K562 (cell line): ENCODE measurements around the gene PTPRR. TPM values are rescaled to one million over a fixed set of nuclear protein-coding genes. Genes with fewer than 3 reads are reported as not detected.

Experiments
- ATAC-seq: fragments of 200-7000 bp; cut with Tn5 transposase; 3 replicates; pipeline ENCODE4 v1.9.1; 2020; ENCODE audit warnings: moderate library complexity
- BruUV-seq: library from RNA; stranded (reverse); fragments of 400-500 nt; replicated peaks from 2 replicates; lab custom pipeline; 2021; lab: Mats Ljungman, UMichigan
- CTCF ChIA-PET: fragments of 300-600 bp; formaldehyde crosslinking; extraction: SDS; loops from one replicate; lab custom pipeline; 2021; ENCODE audit warnings: low intra/inter-chr PET ratio; lab: Yijun Ruan, JAX
- POLR2A ChIA-PET: fragments of 300-600, 350-650 bp; sonication (Branson Sonifier 250); formaldehyde crosslinking; extraction: SDS; loops from one replicate; lab custom pipeline; 2021; ENCODE audit warnings: antibody characterized with exemption, inconsistent platforms; lab: Yijun Ruan, JAX
- DNase-seq, 4 experiments: peaks; one replicate each; pipeline versions ENCODE4 v3.0.0 to v3.0.0-alpha.2; 2011 to 2018; ENCODE audit warnings: low spot score in 3 of 4, mixed read lengths in 3 of 4; ENCODE audit errors: extremely low read depth in 1 of 4
- FAIRE-seq: peaks from 2 replicates; lab custom pipeline; 2011; peaks lifted over from hg19 to GRCh38; lab: Jason Lieb, UNC
- H2AFZ ChIP-seq: 2 replicates; pipeline ENCODE4 v1.6.0; 2011; ENCODE audit warnings: low read depth, low read length, control low read depth, inconsistent platforms
- H3K27ac ChIP-seq: fragments of 200-600 bp; 3 replicates; pipeline ENCODE4 v1.8.0; 2011; ENCODE audit warnings: low read depth, mild to moderate bottlenecking, control low read depth, inconsistent platforms, low read length, moderate library complexity, mixed read lengths; ENCODE audit errors: extremely low read depth
- H3K27me3 ChIP-seq, 2 experiments: fragments of 300-600 bp in 1 of 2; 2 replicates in 1 of 2; 3 replicates in 1 of 2; pipeline versions ENCODE4 v1.6.0 to v1.8.0; 2011; ENCODE audit warnings: inconsistent platforms in 2 of 2, low read length in 2 of 2, mild to moderate bottlenecking in 1 of 2, mixed read lengths in 1 of 2, moderate library complexity in 1 of 2; ENCODE audit not compliant: control insufficient read depth in 2 of 2, insufficient read depth in 2 of 2
- H3K36me3 ChIP-seq: fragments of 300-600 bp; 3 replicates; pipeline ENCODE4 v1.8.0; 2011; ENCODE audit warnings: mild to moderate bottlenecking, low read length, inconsistent platforms; ENCODE audit not compliant: control insufficient read depth, insufficient read depth
- H3K4me1 ChIP-seq, 2 experiments: fragments of 200-600 bp in 1 of 2; replicated peaks in 1 of 2; 2 replicates in 1 of 2; 3 replicates in 1 of 2; pipeline versions ENCODE4 v1.5.1 to v1.8.0; 2011; ENCODE audit warnings: inconsistent platforms in 2 of 2, low read length in 2 of 2, mild to moderate bottlenecking in 1 of 2, mixed read lengths in 1 of 2, moderate library complexity in 1 of 2; ENCODE audit not compliant: control insufficient read depth in 2 of 2, insufficient read depth in 2 of 2
- H3K4me2 ChIP-seq: 2 replicates; pipeline ENCODE4 v1.6.1; 2011; ENCODE audit warnings: low read length, control low read depth, inconsistent platforms, mixed read lengths; ENCODE audit not compliant: insufficient read depth
- H3K4me3 ChIP-seq: fragments of 200-600 bp; sonication (generic), shearing (Covaris generic); 2 replicates; pipeline ENCODE4 v1.5.1; 2016; ENCODE audit warnings: control low read depth, inconsistent platforms
- H3K79me2 ChIP-seq: fragments of 200-600 bp; 3 replicates; pipeline ENCODE4 v1.8.0; 2011; ENCODE audit warnings: low read length, inconsistent platforms; ENCODE audit not compliant: control insufficient read depth, insufficient read depth
- H3K9ac ChIP-seq, 2 experiments: 2 replicates each; pipeline versions ENCODE4 v1.6.0 to v1.6.1; 2011; ENCODE audit warnings: low read depth in 2 of 2, low read length in 2 of 2, control low read depth in 1 of 2, inconsistent platforms in 1 of 2, mild to moderate bottlenecking in 1 of 2, mixed read lengths in 1 of 2; ENCODE audit not compliant: insufficient read depth in 1 of 2
- H3K9me1 ChIP-seq: one replicate; pipeline ENCODE4 v1.6.0; 2011; ENCODE audit warnings: inconsistent platforms, mild to moderate bottlenecking, low read length, moderate library complexity; ENCODE audit not compliant: control insufficient read depth, insufficient read depth
- H3K9me3 ChIP-seq: replicated peaks from 2 replicates; pipeline ENCODE4 v1.5.1; 2011; ENCODE audit warnings: low read depth, low read length, inconsistent platforms; ENCODE audit not compliant: control insufficient read depth, insufficient read depth
- H4K20me1 ChIP-seq: replicated peaks from 2 replicates; pipeline ENCODE4 v1.6.1; 2011; ENCODE audit warnings: low read length, inconsistent platforms, mixed read lengths; ENCODE audit not compliant: control insufficient read depth, insufficient read depth
- ATF3 ChIP-seq, 2 experiments: fragments of 450-650 bp in 1 of 2; sonication (generic) in 1 of 2; formaldehyde crosslinking in 1 of 2; IDR thresholded peaks in 1 of 2; conservative IDR thresholded peaks in 1 of 2; 2 replicates each; pipeline versions ENCODE4 v1.6.1 to v1.8.1; 2016 to 2023; ENCODE audit warnings: mild to moderate bottlenecking in 2 of 2, moderate library complexity in 2 of 2, inconsistent platforms in 1 of 2, missing genetic modification reagents in 1 of 2
- KDM2B ChIP-seq: fragments of 250-450 bp; sonication (Bioruptor Pico); IDR thresholded peaks from 2 replicates; pipeline ENCODE4 v1.8.0; 2021; ENCODE audit warnings: mild to moderate bottlenecking, moderate library complexity
- KLF6 ChIP-seq: fragments of 250-450 bp; sonication (Bioruptor Pico); IDR thresholded peaks from 2 replicates; pipeline ENCODE4 v1.4.0; 2020; ENCODE audit warnings: mild to moderate bottlenecking, moderate library complexity, borderline replicate concordance
- POLR3G ChIP-seq: IDR thresholded peaks from 2 replicates; pipeline ENCODE4 v1.6.1; 2011; ENCODE audit not compliant: insufficient read length, insufficient replicate concordance; ENCODE audit errors: extremely low read depth
- TCF7 ChIP-seq: sonication (generic); IDR thresholded peaks from 2 replicates; pipeline ENCODE4 v1.6.1; 2016; ENCODE audit warnings: antibody characterized with exemption, borderline replicate concordance
- THAP7 ChIP-seq: fragments of 250-450 bp; sonication (Bioruptor Pico); IDR thresholded peaks from 2 replicates; pipeline ENCODE4 v1.5.0; 2021
- ZNF561 ChIP-seq: fragments of 450-650 bp; formaldehyde crosslinking; conservative IDR thresholded peaks from 2 replicates; pipeline ENCODE4 v1.4.0; 2020; ENCODE audit warnings: mild to moderate bottlenecking, moderate library complexity
- ZNF79 ChIP-seq: fragments of 250-450 bp; sonication (Bioruptor Pico); IDR thresholded peaks from 2 replicates; pipeline ENCODE4 v1.4.0; 2020; ENCODE audit warnings: low read depth, mild to moderate bottlenecking, moderate library complexity
- WGBS: fragments of 100-300 bp; shearing (Covaris generic); methylation state at CpG from one replicate; pipeline ENCODE4 v1.1.6; 2016; ENCODE audit warnings: low coverage, mixed read lengths; ENCODE audit not compliant: insufficient coverage; ENCODE audit errors: missing lambda C conversion rate; 5-methylcytosine and 5-hydroxymethylcytosine counted together
- in situ Hi-C: fragments of 300-500 bp; cut with MboI; formaldehyde crosslinking; loops from 4 replicates; pipeline ENCODE4 v1.15.0; 2018; ENCODE audit warnings: inconsistent platforms, mixed read lengths
- intact Hi-C: fragments of 100-400 bp; cut with micrococcal nuclease; formaldehyde crosslinking; loops from 2 replicates; pipeline ENCODE4 v1.14.2; 2022
- polyA plus RNA-seq, 8 experiments: library from polyadenylated mRNA; depleted of rRNA in 4 of 8; stranded (reverse) in 5 of 8; unstranded in 3 of 8; fragments of >200 nt; fragmentation: Nextera tagmentation in 2 of 8; fragmentation: Illumina TruSeq in 1 of 8; extraction: Ambion mirVana in 2 of 8; extraction: Trizol in 1 of 8; gene quantifications; 2 replicates each; pipeline versions ENCODE4 v1.2.1 to v1.2.3, GENCODE V29; 2011 to 2014; ENCODE audit warnings: inconsistent platforms in 1 of 8, missing spikeins in 1 of 8
- total RNA-seq, 7 experiments: library from RNA; depleted of rRNA in 6 of 7; stranded (reverse); fragments of >200 nt in 6 of 7; fragmentation: Illumina TruSeq in 2 of 7; extraction: Trizol in 2 of 7; gene quantifications; 2 replicates each; pipeline versions ENCODE4 v1.2.1 to v1.2.3, GENCODE V29; 2011 to 2021; ENCODE audit warnings: low replicate concordance in 1 of 7
- TF ChIP-seq, protein P1 (sequence below), 3 experiments: IDR thresholded peaks in 2 of 3; conservative IDR thresholded peaks in 1 of 3; 2 replicates each; pipeline ENCODE4 v1.5.1; 2011 to 2012; ENCODE audit warnings: low read length in 3 of 3, mild to moderate bottlenecking in 3 of 3, control low read depth in 2 of 3, improper control_type of control experiment in 1 of 3, inconsistent platforms in 1 of 3, low read depth in 1 of 3, mixed read lengths in 1 of 3, moderate library complexity in 1 of 3; ENCODE audit not compliant: insufficient read depth in 2 of 3
- TF ChIP-seq, protein P2 (sequence below): sonication (generic); formaldehyde crosslinking; IDR thresholded peaks from 2 replicates; pipeline ENCODE4 v1.8.0; 2022; ENCODE audit warnings: mild to moderate bottlenecking, missing genetic modification reagents

PTPRR gene
- total and polyA plus RNA-seq, 9 of the 15 experiments (the other 6 are each of a cell fraction or from before 2014, with no cell fraction given): 6.6 to 41.7 (median 12.3) TPM

- TF ChIP-seq, protein P1, sequence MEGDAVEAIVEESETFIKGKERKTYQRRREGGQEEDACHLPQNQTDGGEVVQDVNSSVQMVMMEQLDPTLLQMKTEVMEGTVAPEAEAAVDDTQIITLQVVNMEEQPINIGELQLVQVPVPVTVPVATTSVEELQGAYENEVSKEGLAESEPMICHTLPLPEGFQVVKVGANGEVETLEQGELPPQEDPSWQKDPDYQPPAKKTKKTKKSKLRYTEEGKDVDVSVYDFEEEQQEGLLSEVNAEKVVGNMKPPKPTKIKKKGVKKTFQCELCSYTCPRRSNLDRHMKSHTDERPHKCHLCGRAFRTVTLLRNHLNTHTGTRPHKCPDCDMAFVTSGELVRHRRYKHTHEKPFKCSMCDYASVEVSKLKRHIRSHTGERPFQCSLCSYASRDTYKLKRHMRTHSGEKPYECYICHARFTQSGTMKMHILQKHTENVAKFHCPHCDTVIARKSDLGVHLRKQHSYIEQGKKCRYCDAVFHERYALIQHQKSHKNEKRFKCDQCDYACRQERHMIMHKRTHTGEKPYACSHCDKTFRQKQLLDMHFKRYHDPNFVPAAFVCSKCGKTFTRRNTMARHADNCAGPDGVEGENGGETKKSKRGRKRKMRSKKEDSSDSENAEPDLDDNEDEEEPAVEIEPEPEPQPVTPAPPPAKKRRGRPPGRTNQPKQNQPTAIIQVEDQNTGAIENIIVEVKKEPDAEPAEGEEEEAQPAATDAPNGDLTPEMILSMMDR (IDR thresholded peaks at IDR 0.05 in 2 of 3, conservative IDR thresholded peaks at IDR 0.05 in 1 of 3; ENCODE audit: insufficient read depth in 2 of 3, low read depth in 1 of 3, low read length in 3 of 3): no peak
Measured at GRCh38 chr12:70875628-70876027, 44.9 kb downstream of the PTPRR start (continued).

- intact Hi-C loops (no loop called here), in situ Hi-C loops (no loop called here)
- Histone ChIP-seq H3K9ac (no peak overlapping the region), H2AFZ (no peak overlapping the region), H3K9me1 (no peaks in the 10 kb centered on the region), H3K4me1 (no peaks in the 10 kb centered on the region), H3K4me3 (no peak overlapping the region), H4K20me1 (no peaks in the 10 kb centered on the region), H3K9me3 (no peaks in the 10 kb centered on the region), H3K27ac (no peak overlapping the region), H3K36me3 (no peaks in the 10 kb centered on the region), H3K79me2 (no peaks in the 10 kb centered on the region), H3K27me3 (peaks cover 0 to 3% of the 10 kb centered on the region in 2 experiments; a peak in 1 of 5 replicates), H3K4me2 (no peak overlapping the region)
- DNase-seq: no peak
- ChIA-PET CTCF (no interaction called here), POLR2A (interaction anchor here (0.5 kb wide), 1 partner anchor 99 kb away, joined by 3 read pairs; no protein-coding TSS in a partner anchor)
- no TSS peak for BruUV-seq
- no peak for FAIRE-seq
- WGBS: 0% methylated on average over 3 of the region's 3 CpGs
- no peak for ATAC-seq
- TF ChIP-seq THAP7 (no peak), KLF6 (CRISPR knock-in tag) (no peak), ZNF561 (no peak), ATF3 (IDR thresholded peaks at IDR 0.05) (no peak), ATF3 (CRISPR knock-in tag; conservative IDR thresholded peaks at IDR 0.05) (no peak), TCF7 (no peak), KDM2B (CRISPR knock-in tag) (no peak), POLR3G (no peak), ZNF79 (CRISPR knock-in tag) (no peak)
- TF ChIP-seq, protein P2, sequence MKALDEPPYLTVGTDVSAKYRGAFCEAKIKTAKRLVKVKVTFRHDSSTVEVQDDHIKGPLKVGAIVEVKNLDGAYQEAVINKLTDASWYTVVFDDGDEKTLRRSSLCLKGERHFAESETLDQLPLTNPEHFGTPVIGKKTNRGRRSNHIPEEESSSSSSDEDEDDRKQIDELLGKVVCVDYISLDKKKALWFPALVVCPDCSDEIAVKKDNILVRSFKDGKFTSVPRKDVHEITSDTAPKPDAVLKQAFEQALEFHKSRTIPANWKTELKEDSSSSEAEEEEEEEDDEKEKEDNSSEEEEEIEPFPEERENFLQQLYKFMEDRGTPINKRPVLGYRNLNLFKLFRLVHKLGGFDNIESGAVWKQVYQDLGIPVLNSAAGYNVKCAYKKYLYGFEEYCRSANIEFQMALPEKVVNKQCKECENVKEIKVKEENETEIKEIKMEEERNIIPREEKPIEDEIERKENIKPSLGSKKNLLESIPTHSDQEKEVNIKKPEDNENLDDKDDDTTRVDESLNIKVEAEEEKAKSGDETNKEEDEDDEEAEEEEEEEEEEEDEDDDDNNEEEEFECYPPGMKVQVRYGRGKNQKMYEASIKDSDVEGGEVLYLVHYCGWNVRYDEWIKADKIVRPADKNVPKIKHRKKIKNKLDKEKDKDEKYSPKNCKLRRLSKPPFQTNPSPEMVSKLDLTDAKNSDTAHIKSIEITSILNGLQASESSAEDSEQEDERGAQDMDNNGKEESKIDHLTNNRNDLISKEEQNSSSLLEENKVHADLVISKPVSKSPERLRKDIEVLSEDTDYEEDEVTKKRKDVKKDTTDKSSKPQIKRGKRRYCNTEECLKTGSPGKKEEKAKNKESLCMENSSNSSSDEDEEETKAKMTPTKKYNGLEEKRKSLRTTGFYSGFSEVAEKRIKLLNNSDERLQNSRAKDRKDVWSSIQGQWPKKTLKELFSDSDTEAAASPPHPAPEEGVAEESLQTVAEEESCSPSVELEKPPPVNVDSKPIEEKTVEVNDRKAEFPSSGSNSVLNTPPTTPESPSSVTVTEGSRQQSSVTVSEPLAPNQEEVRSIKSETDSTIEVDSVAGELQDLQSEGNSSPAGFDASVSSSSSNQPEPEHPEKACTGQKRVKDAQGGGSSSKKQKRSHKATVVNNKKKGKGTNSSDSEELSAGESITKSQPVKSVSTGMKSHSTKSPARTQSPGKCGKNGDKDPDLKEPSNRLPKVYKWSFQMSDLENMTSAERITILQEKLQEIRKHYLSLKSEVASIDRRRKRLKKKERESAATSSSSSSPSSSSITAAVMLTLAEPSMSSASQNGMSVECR (CRISPR knock-in tag): no peak
Measured at GRCh38 chr12:70854881-70855568, 65.5 kb downstream of the PTPRR start.
